Measurements from ENCODE around the gene LRRC75B. TPM values are rescaled to one million over a fixed set of nuclear protein-coding genes. Genes with fewer than 3 reads are reported as not detected.

The LRRC75B gene
- total RNA-seq, 1 experiment from 2014 or later, result 4.1 TPM

- ATAC-seq (no peak), DNase-seq (ENCODE audit: low read depth, low spot score) (no peak)
- no peak overlapping the region for H3K4me3 ChIP-seq (ENCODE audit: low read depth in 2 of 2, low read length in 2 of 2)
- no peaks in the 10 kb centered on the region for H3K9me3 ChIP-seq (ENCODE audit: control insufficient read depth, insufficient read depth, low read depth, low read length)
- in situ Hi-C loops (cut with HindIII; ENCODE audit: low pct_unique_long_range_greater_than_20kb, low sequenced_read_pairs), result no loop called here
- intact Hi-C loops (cut with micrococcal nuclease; ENCODE audit: unreplicated experiment), result no loop called here
- no peaks in the 10 kb centered on the region for H3K27me3 ChIP-seq (ENCODE audit: control insufficient read depth, insufficient read depth, low read length)
- no TSS peak for BruUV-seq (replicated peaks)
- ChIA-PET CTCF (no interaction called here), POLR2A (interaction anchor here (0.6 kb wide), 1 partner anchor 13 kb away, joined by 3 read pairs; no protein-coding TSS in a partner anchor)
- no peaks in the 10 kb centered on the region for H3K36me3 ChIP-seq (ENCODE audit: control insufficient read depth, insufficient read depth, low read length)
- no peak overlapping the region for H3K27ac ChIP-seq (ENCODE audit: low read length)
- TF ChIP-seq SIN3A (IDR thresholded peaks at IDR 0.05; ENCODE audit: borderline replicate concordance, insufficient read depth, low read depth, low read length), result no peak
- TF ChIP-seq POLR2AphosphoS5 (IDR thresholded peaks at IDR 0.05; ENCODE audit: low read depth, low read length), result no peak
- no peak for TF ChIP-seq TCF7L2 (IDR thresholded peaks at IDR 0.05; ENCODE audit: low read depth, low read length)
- no peak for TF ChIP-seq CTCF (IDR thresholded peaks at IDR 0.05)
- no peak for TF ChIP-seq REST (IDR thresholded peaks at IDR 0.05; ENCODE audit: insufficient read depth in 1 of 2, low read depth in 2 of 2, low read length in 1 of 2)
- no peaks in the 10 kb centered on the region for H3K4me1 ChIP-seq (ENCODE audit: control insufficient read depth, insufficient read depth, low read length)
Measured at GRCh38 chr22:24542641-24543040, 50.2 kb downstream of the LRRC75B start.

DNA sequence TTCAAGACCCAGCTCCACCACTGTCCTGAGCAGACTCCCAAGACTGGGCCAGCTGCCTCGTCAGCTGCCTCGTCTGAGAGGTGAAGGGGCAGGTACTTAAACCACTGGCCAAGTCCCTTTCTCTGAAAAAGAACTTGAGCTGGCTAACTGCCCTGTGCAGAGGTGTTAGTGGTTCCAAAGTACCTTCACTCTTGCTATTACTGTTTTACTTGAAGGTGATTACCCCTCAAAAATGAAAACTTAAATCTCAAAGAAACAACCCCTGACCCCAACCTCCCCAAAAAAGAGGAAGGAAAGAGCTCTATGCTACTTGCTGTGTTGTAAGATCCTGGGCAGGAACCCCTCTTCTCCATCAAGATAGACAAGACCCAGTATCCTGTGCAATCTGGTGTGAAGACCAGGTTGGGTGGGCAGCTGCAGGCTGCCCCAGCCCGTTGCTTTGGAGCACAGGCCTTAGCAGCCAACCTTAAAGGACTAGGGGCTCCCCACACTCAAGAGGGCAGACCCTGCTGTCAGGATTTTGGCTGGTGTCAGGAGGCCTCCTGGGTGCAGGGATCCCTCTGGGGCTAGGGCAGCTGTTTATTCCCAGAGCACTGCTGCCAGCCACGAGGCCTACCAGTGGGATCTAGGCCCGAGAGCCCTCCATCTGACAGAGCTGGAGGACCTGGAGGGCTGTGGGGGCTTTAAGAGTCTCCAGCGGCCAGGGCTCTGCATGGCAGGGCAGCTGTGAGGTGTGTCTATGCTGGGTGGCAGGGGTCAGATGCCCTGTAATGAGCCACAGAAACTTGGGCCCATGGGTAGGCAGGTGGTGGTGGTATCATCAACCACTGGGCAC, 51.0 kb downstream of the LRRC75B start:
- no peaks in the 10 kb centered on the region for H3K27me3 ChIP-seq (ENCODE audit: control insufficient read depth, insufficient read depth, low read length)
- no peak overlapping the region for H3K27ac ChIP-seq (ENCODE audit: low read length)
- ChIA-PET POLR2A (no interaction called here), CTCF (interaction anchor here (0.7 kb wide), 2 partner anchors 14 to 87 kb away, joined by 6 to 7 read pairs; no protein-coding TSS in a partner anchor)
- DNase-seq (ENCODE audit: low read depth, low spot score) (no peak), ATAC-seq (no peak)
- no peaks in the 10 kb centered on the region for H3K4me1 ChIP-seq (ENCODE audit: control insufficient read depth, insufficient read depth, low read length)
- intact Hi-C loops (cut with micrococcal nuclease; ENCODE audit: unreplicated experiment), result no loop called here
- no TSS peak for BruUV-seq (replicated peaks)
- no peak overlapping the region for H3K4me3 ChIP-seq (ENCODE audit: low read depth in 2 of 2, low read length in 2 of 2)
- TF ChIP-seq SIN3A (IDR thresholded peaks at IDR 0.05; ENCODE audit: borderline replicate concordance, insufficient read depth, low read depth, low read length) (no peak), POLR2AphosphoS5 (IDR thresholded peaks at IDR 0.05; ENCODE audit: low read depth, low read length) (no peak), REST (IDR thresholded peaks at IDR 0.05; ENCODE audit: insufficient read depth in 1 of 2, low read depth in 2 of 2, low read length in 1 of 2) (no peak), CTCF (IDR thresholded peaks at IDR 0.05) (no peak), TCF7L2 (IDR thresholded peaks at IDR 0.05; ENCODE audit: low read depth, low read length) (no peak)
- H3K36me3 ChIP-seq (ENCODE audit: control insufficient read depth, insufficient read depth, low read length), result no peaks in the 10 kb centered on the region
- H3K9me3 ChIP-seq (ENCODE audit: control insufficient read depth, insufficient read depth, low read depth, low read length), result no peaks in the 10 kb centered on the region
- in situ Hi-C loops (cut with HindIII; ENCODE audit: low pct_unique_long_range_greater_than_20kb, low sequenced_read_pairs), result no loop called here

Measured in Panc1 (cell line).